Measurements from ENCODE around the gene DNAH11.

The DNAH11 gene

GRCh38 chr7:21938463-21938862 lies 395.6 kb downstream of the DNAH11 start:
- no peak for DNase-seq (ENCODE audit: low read depth)

DNA sequence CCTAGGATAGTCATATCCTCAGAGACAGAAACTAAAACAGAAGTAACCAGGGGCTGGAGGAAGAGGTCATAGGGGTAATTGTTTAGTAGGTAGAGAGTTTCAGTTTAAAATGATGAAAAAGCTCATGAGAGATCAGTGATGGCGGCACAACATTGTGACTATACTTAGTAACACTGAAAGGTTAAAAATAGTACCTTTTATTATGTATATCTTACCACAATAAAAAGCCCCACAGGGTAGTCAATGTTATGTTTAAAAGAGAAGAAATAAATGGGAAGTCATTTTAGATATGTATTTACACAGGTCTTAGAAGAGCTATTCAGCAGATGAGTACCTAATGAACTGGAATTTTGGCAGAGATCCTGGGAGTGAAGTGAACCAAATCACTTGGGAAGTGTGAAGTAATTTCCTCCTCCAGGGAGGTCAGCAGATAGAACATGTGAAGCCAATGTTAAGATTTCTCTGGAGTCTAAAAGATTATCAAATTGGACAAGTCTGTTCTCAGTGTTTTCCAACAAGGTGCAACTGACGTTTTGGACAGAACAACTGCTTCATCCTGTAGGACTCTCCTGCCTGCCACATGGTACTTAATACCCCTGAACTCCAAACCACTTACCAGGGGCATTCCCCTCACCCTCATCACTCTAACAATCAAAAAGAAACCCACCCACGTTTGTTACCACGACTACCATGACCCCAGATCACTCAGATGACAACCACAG lies 396.5 kb downstream of the DNAH11 start:
- DNase-seq (ENCODE audit: low read depth) = no peak

GRCh38 chr7:21939858-21940372 lies 397.1 kb downstream of the DNAH11 start:
- no peak for DNase-seq (ENCODE audit: low read depth)

GRCh38 chr7:21941611-21942141 lies 398.8 kb downstream of the DNAH11 start:
- no peak for DNase-seq (ENCODE audit: low read depth)

GRCh38 chr7:21942955-21943354 lies 400.1 kb downstream of the DNAH11 start:
- DNase-seq (ENCODE audit: low read depth) = no peak

- DNase-seq (ENCODE audit: low read depth) = no peak
Observed at GRCh38 chr7:21943436-21943835, 400.6 kb downstream of the DNAH11 start.

- DNase-seq (ENCODE audit: low read depth) = no peak
Observed at GRCh38 chr7:21944616-21945453, 402.0 kb downstream of the DNAH11 start.

GRCh38 chr7:21945454-21946221 lies 402.8 kb downstream of the DNAH11 start, which contains the start of gene CDCA7L:
Gene CDCA7L (minus strand): TSS chr7:21945899. CDS start chr7:21945804, 95 bp downstream.
- peak; percentile 16 for DNase-seq (ENCODE audit: low read depth)

DNA sequence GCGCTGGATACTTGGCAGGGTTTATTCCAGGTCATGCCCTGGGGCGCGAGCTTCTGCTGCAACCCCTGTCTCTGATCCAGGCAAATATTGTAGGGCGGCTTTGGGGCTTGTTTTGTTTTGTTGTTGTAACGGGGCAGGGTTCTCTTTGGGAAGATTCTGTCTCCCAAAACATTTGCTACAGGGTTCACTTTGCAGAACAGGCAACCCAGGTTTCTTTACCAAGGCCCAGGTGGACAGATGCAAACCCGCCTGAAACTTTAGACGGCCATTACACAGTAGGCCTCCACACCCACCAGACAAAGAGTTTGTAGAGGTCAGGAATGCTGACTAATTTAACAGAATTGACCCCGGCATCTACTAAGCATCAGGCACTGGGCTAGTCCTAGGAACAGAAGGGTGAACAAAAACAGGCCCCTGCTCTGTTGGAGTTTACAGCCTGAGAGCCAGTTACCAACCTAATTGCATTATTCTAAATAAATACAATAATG lies 403.4 kb downstream of the DNAH11 start:
- no peak for DNase-seq (ENCODE audit: low read depth)

DNA sequence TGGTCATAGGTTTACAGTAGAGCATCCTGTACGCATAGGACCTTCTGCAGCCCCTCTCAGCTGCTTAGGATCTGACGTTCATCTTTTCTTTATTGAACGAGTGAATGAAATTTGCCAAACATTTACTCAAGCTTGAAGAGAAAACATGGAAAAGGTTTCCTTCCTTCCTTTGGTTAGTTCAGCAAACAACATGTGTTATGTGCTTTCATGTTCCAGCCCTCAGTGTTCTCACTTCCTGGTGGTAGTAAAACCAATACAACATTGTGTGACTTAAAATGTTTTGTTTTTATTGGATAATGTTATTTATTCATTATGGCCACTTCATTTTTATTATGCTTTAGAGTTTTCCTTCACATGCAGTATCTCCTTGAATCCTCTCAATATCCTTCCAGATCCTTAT lies 404.2 kb downstream of the DNAH11 start:
- DNase-seq (ENCODE audit: low read depth) = no peak

- no peak for DNase-seq (ENCODE audit: low read depth)
Observed at GRCh38 chr7:21947946-21948345, 405.1 kb downstream of the DNAH11 start.

- DNase-seq (ENCODE audit: low read depth) = no peak
Observed at GRCh38 chr7:21948364-21948763, 405.5 kb downstream of the DNAH11 start.

- DNase-seq (ENCODE audit: low read depth) = no peak
Observed at GRCh38 chr7:21948887-21949540, 406.2 kb downstream of the DNAH11 start.
